ENCODE measurements around the gene PTS.

DNA sequence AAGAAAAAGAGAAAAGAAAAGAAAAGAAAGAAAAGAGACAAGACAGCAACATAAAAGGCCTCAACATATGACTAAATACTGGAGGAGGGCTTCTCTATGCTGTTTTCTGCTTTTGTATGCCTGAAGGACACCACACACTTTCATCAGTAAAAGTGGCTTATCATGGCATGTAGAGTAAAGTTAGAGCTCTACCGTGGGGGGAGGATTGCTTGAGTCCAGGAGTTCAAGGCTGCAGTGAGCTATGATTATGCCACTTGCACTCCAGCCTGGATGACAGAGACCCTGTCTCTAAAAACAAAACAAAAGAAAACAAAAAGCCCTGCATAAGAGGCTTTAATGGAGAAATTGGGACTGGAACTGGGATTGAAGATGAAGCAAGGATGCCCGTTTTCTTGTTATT lies 5.7 kb downstream of the PTS start:
- TF ChIP-seq CTCF (IDR thresholded peaks at IDR 0.05; ENCODE audit: low read depth, low read length, missing input control) (no peak), JUND (IDR thresholded peaks at IDR 0.05) (no peak), SP1 (IDR thresholded peaks at IDR 0.05) (no peak), FOXA1 (IDR thresholded peaks at IDR 0.05) (no peak), GABPA (IDR thresholded peaks at IDR 0.05 in 1 of 2, conservative IDR thresholded peaks at IDR 0.05 in 1 of 2) (no peak), RAD21 (IDR thresholded peaks at IDR 0.05) (no peak), YY1 (IDR thresholded peaks at IDR 0.05) (no peak)

Data from liver (tissue), 3 donors.